GM20000 (cell line): ENCODE results near the gene FUBP3.

Experiments
- DNase-seq: peaks from one replicate; pipeline ENCODE4 v3.0.0; 2012; ENCODE audit warnings: low spot score
- TF ChIP-seq, protein P1 (sequence below): IDR thresholded peaks from 2 replicates; pipeline ENCODE4 v1.5.1; 2012; ENCODE audit warnings: mild to moderate bottlenecking, control low read depth; ENCODE audit errors: extremely low read depth, missing control alignments

FUBP3 gene, protein sequence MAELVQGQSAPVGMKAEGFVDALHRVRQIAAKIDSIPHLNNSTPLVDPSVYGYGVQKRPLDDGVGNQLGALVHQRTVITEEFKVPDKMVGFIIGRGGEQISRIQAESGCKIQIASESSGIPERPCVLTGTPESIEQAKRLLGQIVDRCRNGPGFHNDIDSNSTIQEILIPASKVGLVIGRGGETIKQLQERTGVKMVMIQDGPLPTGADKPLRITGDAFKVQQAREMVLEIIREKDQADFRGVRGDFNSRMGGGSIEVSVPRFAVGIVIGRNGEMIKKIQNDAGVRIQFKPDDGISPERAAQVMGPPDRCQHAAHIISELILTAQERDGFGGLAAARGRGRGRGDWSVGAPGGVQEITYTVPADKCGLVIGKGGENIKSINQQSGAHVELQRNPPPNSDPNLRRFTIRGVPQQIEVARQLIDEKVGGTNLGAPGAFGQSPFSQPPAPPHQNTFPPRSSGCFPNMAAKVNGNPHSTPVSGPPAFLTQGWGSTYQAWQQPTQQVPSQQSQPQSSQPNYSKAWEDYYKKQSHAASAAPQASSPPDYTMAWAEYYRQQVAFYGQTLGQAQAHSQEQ

DNA sequence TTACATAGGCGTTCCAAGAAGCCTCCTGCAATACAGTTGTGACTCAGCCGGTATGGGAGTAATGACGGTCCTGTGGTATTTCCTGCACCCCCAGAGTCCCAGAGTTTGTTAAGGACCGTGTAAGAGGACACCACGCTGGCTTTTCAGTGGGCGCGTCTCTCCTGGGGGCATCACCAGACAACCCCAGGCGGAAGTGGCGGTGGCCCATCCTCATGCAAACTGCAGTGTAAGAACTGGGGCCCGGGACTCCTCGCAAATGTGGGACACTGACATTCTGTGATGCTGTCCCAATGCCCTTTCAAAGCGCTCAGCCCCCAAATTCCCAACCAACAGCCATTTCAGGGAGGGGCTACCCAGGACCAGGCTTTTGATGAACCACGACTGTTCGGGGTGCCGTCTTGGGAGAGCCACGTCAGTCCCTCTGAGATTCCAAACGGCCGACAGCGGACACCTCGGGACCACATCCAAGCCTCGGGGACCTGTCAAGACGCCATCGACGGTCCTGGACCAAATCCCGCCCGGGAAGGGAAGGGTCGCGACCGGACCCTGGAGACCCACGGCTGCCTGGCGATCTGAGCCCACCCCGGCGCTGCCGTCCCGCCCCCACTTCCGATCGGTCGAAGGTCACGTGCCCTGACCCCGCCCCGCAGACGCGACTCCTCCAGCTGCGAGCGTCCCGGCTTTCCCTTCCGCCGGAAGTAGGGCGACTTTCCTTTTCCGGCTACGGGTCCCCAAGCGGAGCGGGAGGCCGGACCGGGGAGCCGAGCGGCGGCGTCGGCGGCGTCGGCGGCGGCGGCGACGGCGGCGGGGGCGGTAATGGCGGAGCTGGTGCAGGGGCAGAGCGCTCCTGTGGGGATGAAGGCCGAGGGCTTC lies at the start of gene FUBP3:
FUBP3 (plus strand) TSS at position 713 of the 873 bp plus-strand sequence; CDS start at position 817, 104 bp downstream.
- peak; percentile 99 for DNase-seq
- TF ChIP-seq, protein P1, sequence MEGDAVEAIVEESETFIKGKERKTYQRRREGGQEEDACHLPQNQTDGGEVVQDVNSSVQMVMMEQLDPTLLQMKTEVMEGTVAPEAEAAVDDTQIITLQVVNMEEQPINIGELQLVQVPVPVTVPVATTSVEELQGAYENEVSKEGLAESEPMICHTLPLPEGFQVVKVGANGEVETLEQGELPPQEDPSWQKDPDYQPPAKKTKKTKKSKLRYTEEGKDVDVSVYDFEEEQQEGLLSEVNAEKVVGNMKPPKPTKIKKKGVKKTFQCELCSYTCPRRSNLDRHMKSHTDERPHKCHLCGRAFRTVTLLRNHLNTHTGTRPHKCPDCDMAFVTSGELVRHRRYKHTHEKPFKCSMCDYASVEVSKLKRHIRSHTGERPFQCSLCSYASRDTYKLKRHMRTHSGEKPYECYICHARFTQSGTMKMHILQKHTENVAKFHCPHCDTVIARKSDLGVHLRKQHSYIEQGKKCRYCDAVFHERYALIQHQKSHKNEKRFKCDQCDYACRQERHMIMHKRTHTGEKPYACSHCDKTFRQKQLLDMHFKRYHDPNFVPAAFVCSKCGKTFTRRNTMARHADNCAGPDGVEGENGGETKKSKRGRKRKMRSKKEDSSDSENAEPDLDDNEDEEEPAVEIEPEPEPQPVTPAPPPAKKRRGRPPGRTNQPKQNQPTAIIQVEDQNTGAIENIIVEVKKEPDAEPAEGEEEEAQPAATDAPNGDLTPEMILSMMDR, result no peak

DNA sequence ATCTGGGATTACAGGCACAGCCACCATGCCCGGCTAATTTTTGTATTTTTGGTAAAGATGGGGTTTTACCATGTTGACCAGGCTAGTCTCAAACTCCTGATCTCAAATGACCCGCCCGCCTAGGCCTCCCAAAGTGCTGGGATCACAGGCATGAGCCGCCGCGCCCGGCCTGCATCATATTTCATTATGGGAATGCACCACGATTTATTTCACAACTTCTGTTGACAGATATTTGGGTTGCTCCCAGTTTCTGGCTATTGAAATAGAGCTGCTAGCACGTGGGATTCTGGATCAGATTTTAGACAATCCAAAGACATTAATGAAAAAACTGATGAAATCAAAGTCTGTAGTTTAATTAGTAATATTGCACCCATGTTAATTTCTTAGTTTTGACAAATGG lies 48.4 kb upstream of the FUBP3 start:
- TF ChIP-seq, protein P1, result no peak
- DNase-seq, result no peak

DNA sequence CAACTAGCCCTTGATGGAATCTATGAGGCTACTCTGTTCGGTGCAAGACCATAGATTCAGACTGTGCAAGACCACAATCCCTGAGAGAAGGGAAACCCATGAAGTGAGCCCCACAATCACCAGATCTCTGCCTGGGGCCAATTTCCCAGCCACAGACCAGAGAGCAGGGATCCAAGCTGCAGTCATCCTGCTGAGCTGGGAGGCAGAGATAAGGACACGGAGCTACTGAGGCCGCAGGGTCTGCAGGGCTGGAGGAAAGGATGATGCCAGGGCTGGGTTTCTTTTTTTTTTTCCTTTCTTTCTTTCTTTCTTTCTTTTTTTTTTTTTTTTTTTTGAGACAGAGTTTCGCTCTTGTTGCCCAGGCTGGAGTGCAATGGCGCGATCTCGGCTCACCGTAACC lies 47.7 kb upstream of the FUBP3 start:
- DNase-seq, result no peak
- TF ChIP-seq, protein P1, result no peak

DNA sequence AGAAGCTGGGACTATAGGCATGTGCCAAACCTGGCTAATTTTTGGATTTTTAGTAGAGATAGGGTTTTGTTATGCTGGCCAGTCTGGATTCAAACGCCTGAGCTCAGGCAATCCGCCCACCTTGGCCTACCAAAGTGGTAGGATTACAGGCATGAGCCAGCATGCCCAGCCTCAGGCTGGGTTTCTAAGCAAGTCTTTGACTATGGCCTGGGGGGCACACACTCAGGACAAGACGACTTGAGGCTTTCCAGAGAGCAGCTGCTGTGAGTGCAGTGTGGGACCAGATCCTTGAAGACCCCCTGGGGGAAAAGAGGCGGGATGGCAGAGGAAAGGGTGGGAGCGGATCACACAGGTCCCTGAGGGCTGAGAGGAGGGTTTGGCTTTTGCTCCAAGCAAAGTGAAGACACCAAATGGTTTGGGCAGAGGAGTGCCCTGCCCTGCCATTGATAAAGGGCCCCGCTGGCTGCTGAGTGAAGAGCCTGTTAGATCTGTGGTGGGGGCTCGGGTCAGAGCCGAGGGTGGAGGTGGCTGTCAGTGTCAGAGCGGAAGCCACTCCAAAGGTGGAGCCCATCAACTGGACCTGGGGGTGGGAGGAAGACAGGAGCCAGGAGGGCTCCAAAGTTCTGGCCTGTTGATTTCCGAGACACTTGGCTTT lies 46.8 kb upstream of the FUBP3 start:
- TF ChIP-seq, protein P1, result no peak
- no peak for DNase-seq

DNA sequence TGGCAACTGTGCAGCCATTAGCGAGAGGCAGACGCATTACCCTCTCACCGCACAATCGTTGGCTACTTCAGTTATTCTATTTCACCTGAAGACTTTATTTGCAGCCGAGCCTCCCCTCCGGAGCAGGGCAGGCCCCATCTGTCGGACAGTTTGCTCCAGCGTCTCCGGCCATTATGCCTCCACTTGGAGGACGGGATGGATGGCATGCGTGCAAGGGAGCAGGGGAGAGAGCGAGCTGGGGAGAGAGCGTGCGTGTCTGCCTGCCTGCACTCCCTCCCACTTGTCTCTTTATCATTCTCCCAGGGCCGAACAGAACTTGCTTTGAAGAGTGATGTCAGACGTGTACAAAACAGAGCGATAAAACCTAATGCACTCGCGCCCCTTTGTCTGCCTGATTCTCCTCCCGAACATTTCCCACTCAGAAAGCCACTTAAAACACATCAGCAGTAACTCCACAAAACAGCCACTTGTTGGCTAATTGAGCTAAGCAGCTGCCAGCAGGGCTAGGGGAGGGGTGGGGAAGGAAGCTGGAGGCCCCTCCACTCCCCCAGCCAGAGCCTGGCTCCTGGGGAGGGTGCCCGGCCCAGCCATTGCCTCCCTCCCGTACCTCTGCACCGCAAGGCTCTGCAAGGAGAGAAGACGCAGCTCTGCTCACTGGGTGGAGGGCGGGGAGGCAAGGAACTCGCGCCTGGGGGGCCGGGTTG lies 43.4 kb upstream of the FUBP3 start:
- no peak for DNase-seq
- TF ChIP-seq, protein P1, result no peak

DNA sequence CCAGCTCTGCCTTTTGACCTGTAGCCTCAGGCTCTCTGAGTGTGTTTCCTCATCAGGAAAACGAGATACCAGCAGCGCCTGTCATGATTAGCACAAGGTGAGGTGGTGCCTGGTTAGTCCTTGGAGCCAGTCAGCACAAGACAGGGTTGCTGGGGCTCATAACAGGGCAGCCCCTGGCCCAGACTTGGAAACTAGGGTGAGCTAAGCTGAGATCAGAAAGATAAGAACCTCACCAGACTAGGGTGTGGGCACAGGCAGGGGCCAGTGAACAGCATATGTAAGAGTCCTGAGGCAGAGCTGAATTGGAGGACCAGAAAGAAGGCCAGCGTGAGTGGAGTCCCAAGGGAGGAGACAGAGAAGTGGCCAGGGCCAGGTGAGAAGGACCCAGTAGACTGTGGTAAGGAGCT lies 42.7 kb upstream of the FUBP3 start:
- TF ChIP-seq, protein P1, result no peak
- DNase-seq, result no peak
